Ectodermal cell (in vitro differentiated cells): Measurements from ENCODE around the gene TAF5.
"Not testable (repeated sequence)": the region's sequence is repeated elsewhere in the genome, so short reads cannot be mapped to it uniquely, and the experiment has no call there.

Experiments used
- H3K27ac ChIP-seq: 2 replicates; pipeline ENCODE4 v1.7.0; 2013; ENCODE audit warnings: mild to moderate bottlenecking, low read depth, low read length; ENCODE audit not compliant: insufficient read depth, poor library complexity, severe bottlenecking
- H3K27me3 ChIP-seq: 2 replicates; pipeline ENCODE4 v1.7.0; 2013; ENCODE audit warnings: mild to moderate bottlenecking, low read length; ENCODE audit not compliant: insufficient read depth, control insufficient read depth, poor library complexity, severe bottlenecking
- H3K36me3 ChIP-seq: one replicate; pipeline ENCODE4 v1.7.0; 2013; ENCODE audit warnings: low read length; ENCODE audit not compliant: control insufficient read depth, insufficient read depth
- H3K4me1 ChIP-seq: one replicate; pipeline ENCODE4 v1.7.0; 2013; ENCODE audit warnings: low read length; ENCODE audit not compliant: control insufficient read depth, insufficient read depth
- H3K4me3 ChIP-seq: 2 replicates; pipeline ENCODE4 v1.7.0; 2013; ENCODE audit warnings: low read depth, low read length, control low read depth; ENCODE audit not compliant: insufficient read depth
- H3K9me3 ChIP-seq: 2 replicates; pipeline ENCODE4 v1.7.0; 2013; ENCODE audit warnings: mild to moderate bottlenecking, low read length, moderate library complexity; ENCODE audit not compliant: control insufficient read depth
- WGBS, 2 experiments: methylation state at CpG; one replicate each; pipeline ENCODE4 v1.1.7; 2013; ENCODE audit warnings: missing lambda C conversion rate in 2 of 2; 5-methylcytosine and 5-hydroxymethylcytosine counted together

TAF5 gene

GRCh38 chr10:103355906-103356599 lies 11.7 kb upstream of the TAF5 start:
- Histone ChIP-seq H3K36me3 (no peaks in the 10 kb centered on the region), H3K4me1 (no peaks in the 10 kb centered on the region)
- 90 to 96% methylated on average over 5 of the region's 5 CpGs for WGBS, 2 experiments

DNA sequence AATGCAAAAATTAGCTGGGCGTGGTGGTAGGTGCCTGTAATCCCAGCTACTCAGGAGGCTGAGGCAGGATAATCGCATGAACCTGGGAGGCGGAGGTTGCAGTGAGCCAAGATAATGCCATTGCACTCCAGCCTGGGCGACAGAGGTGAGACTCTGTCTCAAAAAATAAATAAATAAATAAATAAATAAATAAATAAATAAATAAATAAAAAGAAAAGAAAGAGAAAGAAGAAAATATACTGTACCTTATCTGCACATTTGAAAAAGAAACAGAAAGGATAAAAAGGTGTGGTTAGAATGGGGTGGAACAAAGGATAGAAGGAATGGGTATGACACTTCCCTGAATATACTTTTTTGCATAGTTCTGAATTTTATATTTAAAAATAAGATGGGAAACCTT lies 8.3 kb upstream of the TAF5 start:
- 96 to 99% methylated on average over 3 of the region's 4 CpGs for whole genome bisulfite sequencing, 2 experiments
- not testable (repeated sequence) for H3K9me3 ChIP-seq, H3K4me1 ChIP-seq, H3K36me3 ChIP-seq, H3K4me3 ChIP-seq, H3K27ac ChIP-seq, H3K27me3 ChIP-seq

More at GRCh38 chr10:103355906-103356599, 11.7 kb upstream of the TAF5 start:
- Histone ChIP-seq H3K4me3 (no peak overlapping the region), H3K27me3 (no peaks in the 10 kb centered on the region), H3K27ac (no peak overlapping the region), H3K9me3 (no peaks in the 10 kb centered on the region)

DNA sequence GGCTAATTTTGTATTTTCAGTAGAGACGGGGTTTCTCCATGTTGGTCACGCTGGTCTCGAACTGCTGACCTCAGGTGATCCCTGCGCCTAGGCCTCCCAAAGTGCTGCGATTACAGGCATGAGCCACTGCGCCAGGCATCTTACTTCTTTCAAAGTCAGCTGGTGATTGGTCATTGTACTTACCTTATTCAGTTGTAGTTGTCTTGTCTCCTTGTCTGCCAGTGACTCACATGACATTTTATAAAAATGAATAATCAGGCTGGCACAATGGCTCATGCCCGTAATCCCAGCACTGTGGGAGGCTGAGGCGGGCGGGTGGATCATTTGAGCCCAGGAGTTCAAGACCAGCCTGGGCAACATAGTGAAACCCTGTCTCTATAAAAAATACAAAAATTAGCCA lies 7.0 kb upstream of the TAF5 start:
- 90 to 96% methylated on average over 9 of the region's 9 CpGs for WGBS, 2 experiments
- H3K27ac ChIP-seq, H3K27me3 ChIP-seq, H3K36me3 ChIP-seq, H3K4me3 ChIP-seq, H3K9me3 ChIP-seq, H3K4me1 ChIP-seq: not testable (repeated sequence)

- H3K4me1 ChIP-seq = peaks cover 3% of the 10 kb centered on the region
- no peak overlapping the region for H3K27ac ChIP-seq
- no peaks in the 10 kb centered on the region for H3K27me3 ChIP-seq
- WGBS, 2 experiments = 81 to 86% methylated on average over 8 to 9 of the region's 10 CpGs
- H3K4me3 ChIP-seq = peak overlapping the region; percentile 83
- H3K9me3 ChIP-seq = no peaks in the 10 kb centered on the region
- H3K36me3 ChIP-seq = no peaks in the 10 kb centered on the region
Measured at GRCh38 chr10:103367379-103367781, 396 bp upstream of the TAF5 start.

DNA sequence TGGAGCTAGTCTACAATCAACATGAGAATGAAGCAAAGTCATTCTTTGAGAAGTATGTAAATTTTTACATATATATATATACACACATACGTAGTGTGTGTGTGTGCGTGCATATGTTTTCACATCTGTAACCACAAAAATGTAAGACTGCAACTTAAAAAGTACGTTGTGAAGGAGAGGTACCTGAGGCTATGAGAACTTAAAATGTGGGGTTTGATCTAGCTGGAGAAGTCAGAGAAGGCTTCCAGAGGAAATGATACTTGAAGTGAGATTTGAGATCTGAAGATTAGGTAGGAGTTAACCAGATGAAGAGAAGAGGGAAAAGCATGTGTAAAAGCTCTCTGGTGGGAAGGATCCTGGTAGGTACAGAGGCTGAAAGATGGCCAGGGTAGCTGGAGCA lies 5.8 kb downstream of the TAF5 start:
- Histone ChIP-seq H3K4me1 (peaks cover 3% of the 10 kb centered on the region), H3K36me3 (peaks cover 10% of the 10 kb centered on the region), H3K27me3 (no peaks in the 10 kb centered on the region), H3K4me3 (no peak overlapping the region), H3K27ac (no peak overlapping the region), H3K9me3 (no peaks in the 10 kb centered on the region)
- WGBS, 2 experiments = 92 to 95% methylated on average over 1 of the region's 3 CpGs

DNA sequence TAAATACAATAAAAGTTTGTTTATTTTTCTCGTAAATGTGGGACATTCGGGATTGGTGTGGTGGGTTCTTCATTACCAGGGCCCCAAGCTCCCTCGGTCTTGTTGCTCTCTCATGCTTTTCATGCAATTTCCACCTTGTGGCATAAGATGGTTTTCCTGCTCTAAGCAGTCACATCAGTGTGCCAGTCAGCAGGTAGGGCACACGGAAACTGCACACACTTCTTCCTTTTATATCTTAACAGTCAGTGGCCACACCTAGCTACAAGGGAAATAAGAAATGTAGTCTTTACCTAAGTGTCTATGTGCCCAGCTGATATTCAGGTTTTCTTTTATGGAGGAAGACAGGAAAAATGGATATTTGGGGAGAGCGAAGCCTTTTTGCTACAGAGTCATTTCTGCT lies 6.5 kb downstream of the TAF5 start:
- Histone ChIP-seq H3K36me3 (peaks cover 10% of the 10 kb centered on the region), H3K4me3 (no peak overlapping the region), H3K4me1 (peaks cover 3% of the 10 kb centered on the region), H3K9me3 (no peaks in the 10 kb centered on the region), H3K27ac (no peak overlapping the region), H3K27me3 (no peaks in the 10 kb centered on the region)
- 94 to 97% methylated on average over 5 of the region's 5 CpGs for WGBS, 2 experiments

DNA sequence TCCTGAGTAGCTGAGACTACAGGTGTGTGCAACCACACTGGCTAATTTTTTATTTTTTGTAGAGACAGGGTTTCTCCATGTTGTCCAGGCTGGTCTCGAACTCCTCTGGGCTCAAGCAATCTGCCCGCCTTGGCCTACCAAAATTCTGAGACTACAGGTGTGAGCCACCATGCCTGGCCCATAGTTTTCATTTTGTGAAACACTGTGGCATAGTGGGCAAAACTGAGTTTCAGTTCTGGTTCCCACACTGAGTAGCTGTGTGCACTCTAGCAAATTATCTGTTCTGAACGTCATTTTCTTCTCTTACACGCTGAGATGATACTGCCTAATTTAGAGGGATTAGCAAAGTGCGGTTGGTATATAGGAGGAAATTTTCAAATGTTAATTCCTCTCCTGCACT lies 15.0 kb downstream of the TAF5 start:
- 95 to 98% methylated on average over 4 to 5 of the region's 5 CpGs for WGBS, 2 experiments
- no peaks in the 10 kb centered on the region for H3K27me3 ChIP-seq
- H3K4me3 ChIP-seq = no peak overlapping the region
- H3K27ac ChIP-seq = no peak overlapping the region
- H3K4me1 ChIP-seq = no peaks in the 10 kb centered on the region
- peaks cover 2% of the 10 kb centered on the region for H3K36me3 ChIP-seq
- no peaks in the 10 kb centered on the region for H3K9me3 ChIP-seq

DNA sequence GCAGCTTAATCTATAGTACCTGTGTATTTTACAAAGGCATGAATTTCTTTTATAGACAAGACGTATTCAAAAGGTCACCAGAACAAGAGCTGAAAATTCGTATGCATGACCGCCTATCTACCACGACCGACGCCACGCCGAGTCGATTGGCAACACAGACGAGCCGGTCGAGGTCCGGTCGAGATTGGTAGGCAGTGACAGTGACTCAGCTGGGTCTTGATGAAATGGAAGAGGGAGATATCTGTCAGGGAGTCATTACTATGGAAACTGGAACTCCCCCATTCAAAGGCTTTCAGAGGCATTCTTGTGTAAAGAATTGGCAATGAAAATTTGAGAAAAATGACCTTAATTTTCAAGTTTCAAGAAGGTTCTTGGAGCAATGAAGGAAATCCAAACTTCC lies 26.4 kb downstream of the TAF5 start:
- H3K4me3 ChIP-seq = no peak overlapping the region
- peaks cover 10% of the 10 kb centered on the region for H3K4me1 ChIP-seq
- H3K27ac ChIP-seq = no peak overlapping the region
- no peaks in the 10 kb centered on the region for H3K9me3 ChIP-seq
- 96% methylated on average over 14 of the region's 14 CpGs for WGBS, 2 experiments
- peaks cover 13% of the 10 kb centered on the region for H3K36me3 ChIP-seq
- no peaks in the 10 kb centered on the region for H3K27me3 ChIP-seq

DNA sequence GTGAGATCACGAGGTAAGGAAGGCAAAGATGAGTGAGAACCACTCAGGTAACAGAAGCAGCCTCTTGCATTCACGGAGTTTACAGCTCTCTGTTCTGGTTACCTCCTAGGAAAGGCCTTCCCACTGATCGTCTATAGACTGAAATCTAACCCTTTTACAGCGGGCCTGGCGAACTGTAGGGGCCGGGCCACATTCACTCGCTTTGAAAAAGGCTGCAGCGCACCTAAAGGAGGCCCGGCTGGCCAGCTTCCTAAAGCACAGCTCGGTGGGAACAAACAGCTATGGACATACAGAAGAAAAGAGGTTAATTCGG lies 27.9 kb downstream of the TAF5 start:
- H3K9me3 ChIP-seq = no peaks in the 10 kb centered on the region
- peaks cover 19% of the 10 kb centered on the region for H3K36me3 ChIP-seq
- peaks cover 10% of the 10 kb centered on the region for H3K4me1 ChIP-seq
- H3K27me3 ChIP-seq = no peaks in the 10 kb centered on the region
- WGBS, 2 experiments = 6 to 8% methylated on average over 11 of the region's 11 CpGs
- H3K27ac ChIP-seq = no peak overlapping the region
- H3K4me3 ChIP-seq = peak overlapping the region; percentile 86

DNA sequence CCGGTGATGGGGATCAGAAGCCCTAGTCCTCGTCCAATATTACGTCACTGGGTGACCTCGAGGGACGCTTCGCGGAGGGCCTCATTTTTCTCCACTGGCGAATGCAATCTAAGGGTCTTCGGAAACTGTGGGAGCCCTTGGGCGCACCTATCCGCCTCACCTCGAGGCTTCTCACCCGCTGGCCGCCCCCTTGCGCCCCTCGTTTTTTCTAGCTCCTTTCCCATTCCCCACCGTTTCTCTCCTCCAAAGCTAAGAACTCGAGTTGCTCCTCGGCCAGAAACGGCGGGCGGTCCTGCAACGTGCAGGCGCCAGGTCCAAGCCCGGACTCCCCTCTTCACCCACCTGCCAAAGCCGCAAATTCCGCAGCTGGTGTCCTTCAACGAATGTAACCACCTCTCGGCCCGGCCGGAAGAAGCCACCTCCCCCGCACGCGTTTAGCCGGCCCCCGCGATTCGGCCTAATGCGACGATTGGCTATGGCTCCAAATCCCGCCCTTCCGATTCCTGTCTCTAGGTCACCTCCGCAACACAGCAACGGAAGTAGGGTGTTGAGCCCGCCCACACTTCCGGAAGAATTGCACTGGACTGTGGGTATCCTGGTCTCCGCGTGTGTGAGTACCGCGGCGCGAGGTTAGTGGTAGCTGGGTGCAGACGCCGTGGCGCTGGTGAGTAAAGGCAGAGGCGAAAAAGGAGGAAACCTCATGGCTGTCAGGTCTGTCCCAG lies 28.5 kb downstream of the TAF5 start, which contains the start of the genes ATP5MK and PDCD11:
Gene ATP5MK (minus strand): TSS at position 409 of the 722 bp plus-strand sequence. CDS start 4,018 bp downstream, outside the sequence.
Gene PDCD11 (plus strand): TSS at position 560 of the 722 bp plus-strand sequence. CDS start 1,801 bp downstream, outside the sequence.
- Histone ChIP-seq H3K9me3 (no peaks in the 10 kb centered on the region), H3K27ac (peak within 1 kb of the TSS; percentile 47), H3K4me3 (peak within 1 kb of the TSS; percentile 86), H3K27me3 (no peaks in the 10 kb centered on the region), H3K4me1 (peaks cover 10% of the 10 kb centered on the region), H3K36me3 (peaks cover 22% of the 10 kb centered on the region)
- 0% methylated on average over 56 of the region's 56 CpGs for WGBS, 2 experiments
